H9 (cell line): ENCODE results near the gene PLEKHM1. TPM values are rescaled to one million over a fixed set of nuclear protein-coding genes. Genes with fewer than 3 reads are reported as not detected.

Source experiments
- DNase-seq: peaks from one replicate; pipeline ENCODE4 v3.0.0-alpha.2; 2017
- H2AFZ ChIP-seq: one replicate; pipeline ENCODE4 v1.6.1; 2013; ENCODE audit warnings: mild to moderate bottlenecking, low read length, control low read depth, moderate library complexity
- H2AK5ac ChIP-seq: 2 replicates; pipeline ENCODE4 v1.6.1; 2013; ENCODE audit warnings: low read length, control low read depth, mixed read lengths; ENCODE audit not compliant: insufficient read length
- H2BK120ac ChIP-seq: one replicate; pipeline ENCODE4 v1.6.1; 2013; ENCODE audit warnings: low read depth, mild to moderate bottlenecking, low read length, control low read depth, inconsistent platforms; ENCODE audit not compliant: poor library complexity, severe bottlenecking
- H2BK12ac ChIP-seq: 2 replicates; pipeline ENCODE4 v1.6.1; 2013; ENCODE audit warnings: low read length, control low read depth, mixed read lengths, low read depth; ENCODE audit not compliant: insufficient read length
- H2BK15ac ChIP-seq: 2 replicates; pipeline ENCODE4 v1.6.1; 2013; ENCODE audit warnings: low read depth, low read length, control low read depth
- H2BK20ac ChIP-seq: one replicate; pipeline ENCODE4 v1.6.1; 2013; ENCODE audit warnings: low read depth, mild to moderate bottlenecking, low read length, control low read depth, inconsistent platforms; ENCODE audit not compliant: poor library complexity, severe bottlenecking
- H2BK5ac ChIP-seq: 2 replicates; pipeline ENCODE4 v1.6.1; 2013; ENCODE audit warnings: low read length, control low read depth, mixed read lengths; ENCODE audit not compliant: insufficient read length
- H3K14ac ChIP-seq: 2 replicates; pipeline ENCODE4 v1.6.1; 2013; ENCODE audit warnings: low read length, control low read depth; ENCODE audit not compliant: insufficient read depth
- H3K18ac ChIP-seq: 2 replicates; pipeline ENCODE4 v1.6.1; 2013; ENCODE audit warnings: low read depth, mild to moderate bottlenecking, mixed read lengths, low read length, control low read depth; ENCODE audit not compliant: insufficient read length
- H3K23ac ChIP-seq: 2 replicates; pipeline ENCODE4 v1.6.1; 2013; ENCODE audit warnings: low read length, control low read depth, mixed read lengths, low read depth; ENCODE audit not compliant: insufficient read length
- H3K23me2 ChIP-seq: 2 replicates; pipeline ENCODE4 v1.6.1; 2013; ENCODE audit warnings: low read depth, mild to moderate bottlenecking, mixed read lengths, low read length, control low read depth; ENCODE audit not compliant: insufficient read length, poor library complexity, severe bottlenecking
- H3K27ac ChIP-seq: 2 replicates; pipeline ENCODE4 v1.5.1; 2013; ENCODE audit warnings: low read length, control low read depth, mixed read lengths, low read depth; ENCODE audit not compliant: insufficient read length
- H3K27me3 ChIP-seq: 2 replicates; pipeline ENCODE4 v1.6.1; 2013; ENCODE audit warnings: low read length, control low read depth, inconsistent platforms; ENCODE audit not compliant: insufficient read depth
- H3K4ac ChIP-seq: 2 replicates; pipeline ENCODE4 v1.6.1; 2013; ENCODE audit warnings: low read depth, mild to moderate bottlenecking, control low read depth, inconsistent platforms, low read length, moderate library complexity
- H3K4me1 ChIP-seq: 2 replicates; pipeline ENCODE4 v1.6.1; 2013; ENCODE audit warnings: low read length, control low read depth, inconsistent platforms; ENCODE audit not compliant: insufficient read depth
- H3K4me2 ChIP-seq: 2 replicates; pipeline ENCODE4 v1.6.1; 2013; ENCODE audit warnings: low read length, control low read depth, mixed read lengths; ENCODE audit not compliant: insufficient read length, insufficient read depth
- H3K56ac ChIP-seq: 2 replicates; pipeline ENCODE4 v1.6.1; 2013; ENCODE audit warnings: low read depth, mild to moderate bottlenecking, mixed read lengths, low read length, control low read depth; ENCODE audit not compliant: insufficient read length
- H3K79me1 ChIP-seq: 2 replicates; pipeline ENCODE4 v1.6.1; 2013; ENCODE audit warnings: low read depth, mild to moderate bottlenecking, moderate library complexity, low read length, control low read depth, inconsistent platforms; ENCODE audit not compliant: insufficient read depth, poor library complexity, severe bottlenecking
- H3K79me2 ChIP-seq: 2 replicates; pipeline ENCODE4 v1.6.1; 2013; ENCODE audit warnings: low read length, control low read depth, inconsistent platforms; ENCODE audit not compliant: insufficient read depth
- H3K9ac ChIP-seq: 2 replicates; pipeline ENCODE4 v1.6.1; 2013; ENCODE audit warnings: low read length, control low read depth, mixed read lengths; ENCODE audit not compliant: insufficient read length; ENCODE audit errors: extremely low read depth
- H3K9me3 ChIP-seq: one replicate; pipeline ENCODE4 v1.6.1; 2013; ENCODE audit warnings: low read depth, low read length, inconsistent platforms; ENCODE audit not compliant: control insufficient read depth
- H3T11ph ChIP-seq: one replicate; pipeline ENCODE4 v1.6.1; 2013; ENCODE audit warnings: mild to moderate bottlenecking, low read length, control low read depth, inconsistent platforms
- H4K20me1 ChIP-seq: one replicate; pipeline ENCODE4 v1.6.1; 2013; ENCODE audit not compliant: control insufficient read depth, insufficient read length, insufficient read depth
- H4K5ac ChIP-seq: 2 replicates; pipeline ENCODE4 v1.6.1; 2013; ENCODE audit warnings: low read depth, mild to moderate bottlenecking, mixed read lengths, low read length, control low read depth; ENCODE audit not compliant: insufficient read length
- H4K8ac ChIP-seq: replicated peaks from 2 replicates; pipeline ENCODE4 v1.6.1; 2013; ENCODE audit warnings: low read length, control low read depth, mixed read lengths, low read depth; ENCODE audit not compliant: insufficient read length
- H4K91ac ChIP-seq: 2 replicates; pipeline ENCODE4 v1.6.1; 2013; ENCODE audit warnings: low read depth, mild to moderate bottlenecking, moderate library complexity, mixed read lengths, low read length, control low read depth; ENCODE audit not compliant: insufficient read length
- H3K27ac Mint-ChIP-seq, 3 experiments: 2 replicates in 2 of 3; 3 replicates in 1 of 3; pipeline ENCODE4 v1.8.0; 2020 to 2021; ENCODE audit warnings: mixed read lengths in 3 of 3, mild to moderate bottlenecking in 1 of 3, moderate library complexity in 1 of 3
- H3K27me3 Mint-ChIP-seq: 2 replicates; pipeline ENCODE4 v1.8.0; 2021; ENCODE audit warnings: low read depth, mild to moderate bottlenecking, moderate library complexity, mixed read lengths
- H3K36me3 Mint-ChIP-seq, 3 experiments: 2 replicates in 2 of 3; 3 replicates in 1 of 3; pipeline ENCODE4 v1.8.0; 2020 to 2021; ENCODE audit warnings: low read depth in 3 of 3, mixed read lengths in 3 of 3; ENCODE audit not compliant: insufficient read depth in 1 of 3
- H3K4me1 Mint-ChIP-seq, 2 experiments: 2 replicates each; pipeline ENCODE4 v1.8.0; 2020; ENCODE audit warnings: mixed read lengths in 2 of 2
- H3K4me3 Mint-ChIP-seq, 2 experiments: 2 replicates in 1 of 2; 3 replicates in 1 of 2; pipeline ENCODE4 v1.8.0; 2020 to 2021; ENCODE audit warnings: mild to moderate bottlenecking in 2 of 2, mixed read lengths in 2 of 2, moderate library complexity in 1 of 2
- H3K9me3 Mint-ChIP-seq, 2 experiments: 2 replicates in 1 of 2; 3 replicates in 1 of 2; pipeline ENCODE4 v1.8.0; 2020; ENCODE audit warnings: mild to moderate bottlenecking in 2 of 2, mixed read lengths in 2 of 2, moderate library complexity in 1 of 2
- CTCF ChIP-seq: fragments of 200-600 bp; sonication (generic); conservative IDR thresholded peaks from 3 replicates; pipeline ENCODE4 v1.8.0; 2021; ENCODE audit warnings: antibody characterized with exemption, mild to moderate bottlenecking
- WGBS: extraction: QIAGEN DNeasy Blood & Tissue Kit; methylation state at CpG from one replicate; pipeline ENCODE4 v1.1.7; 2013; ENCODE audit warnings: missing lambda C conversion rate, low lambda C conversion rate, mixed read lengths; ENCODE audit not compliant: insufficient read length; ENCODE audit errors: extremely low coverage; 5-methylcytosine and 5-hydroxymethylcytosine counted together
- total RNA-seq: library from RNA; stranded (reverse); gene quantifications from 2 replicates; pipeline ENCODE4 v1.2.1, GENCODE V29; 2021

The PLEKHM1 gene
- total RNA-seq, 1 experiment from 2014 or later: 20.7 TPM

- no peaks in the 10 kb centered on the region for H3K36me3 Mint-ChIP-seq
Observed at GRCh38 chr17:45389354-45389753, 101.2 kb downstream of the PLEKHM1 start.

More at GRCh38 chr17:45389354-45389753, 101.2 kb downstream of the PLEKHM1 start:
- no peak overlapping the region for H3K4me3 Mint-ChIP-seq
- WGBS: no CpG with 5 or more reads among the region's 3 CpGs
- H3K79me1 ChIP-seq: no peaks in the 10 kb centered on the region
- no peak for DNase-seq
- H4K5ac ChIP-seq: no peak overlapping the region
- no peak overlapping the region for H2BK120ac ChIP-seq
- no peak overlapping the region for H3K14ac ChIP-seq
- H4K8ac ChIP-seq: no peak overlapping the region
- no peaks in the 10 kb centered on the region for H3K79me2 ChIP-seq
- no peak overlapping the region for H2BK12ac ChIP-seq
- H2BK20ac ChIP-seq: no peak overlapping the region
- H2AFZ ChIP-seq: no peak overlapping the region
- H3K23me2 ChIP-seq: no peaks in the 10 kb centered on the region
- no peak overlapping the region for H3K9ac ChIP-seq
- peaks cover 21 to 24% of the 10 kb centered on the region in 2 experiments for H3K4me1 Mint-ChIP-seq
- H3K4ac ChIP-seq: no peak overlapping the region
- H3K9me3 Mint-ChIP-seq: no peaks in the 10 kb centered on the region
- no peak overlapping the region for H2BK5ac ChIP-seq
- no peaks in the 10 kb centered on the region for H3K4me1 ChIP-seq
- H3T11ph ChIP-seq: no peak overlapping the region
- H4K20me1 ChIP-seq: no peaks in the 10 kb centered on the region
- no peak overlapping the region for H3K4me2 ChIP-seq
- H3K27me3 Mint-ChIP-seq: peaks cover 35% of the 10 kb centered on the region
- H2BK15ac ChIP-seq: no peak overlapping the region
- no peak overlapping the region for H3K27ac ChIP-seq
- H3K56ac ChIP-seq: no peak overlapping the region
- no peaks in the 10 kb centered on the region for H3K27me3 ChIP-seq
- H3K9me3 ChIP-seq: no peaks in the 10 kb centered on the region
- no peak overlapping the region for H3K23ac ChIP-seq
- TF ChIP-seq CTCF: no peak
- no peak overlapping the region for H2AK5ac ChIP-seq
- no peak overlapping the region for H4K91ac ChIP-seq
- H3K18ac ChIP-seq: no peak overlapping the region
- no peak overlapping the region; a peak in 1 of 7 replicates for H3K27ac Mint-ChIP-seq
